Body of pancreas (tissue), 4 donors: ENCODE results near the gene SLC12A5.
A peak's percentile ranks its signal among the peaks of the same experiment; 100 is the strongest.

ENCODE experiments used
- CTCF ChIP-seq, 7 experiments: fragments of 450-650 bp in 4 of 7; fragments of 200-600 bp in 3 of 7; sonication (generic) in 3 of 7; IDR thresholded peaks; one replicate each; pipeline ENCODE4 v1.5.1; 2016 to 2019; ENCODE audit warnings: antibody characterized with exemption in 7 of 7
- POLR2A ChIP-seq, 3 donors: fragments of 450-650 bp; IDR thresholded peaks; one replicate each; pipeline ENCODE4 v1.6.1; 2016; ENCODE audit warnings: antibody characterized with exemption in 3 of 3, mild to moderate bottlenecking in 2 of 3

- TF ChIP-seq CTCF (IDR thresholded peaks at IDR 0.05) (peak in 1 of 7 experiments; percentile 1), POLR2A (IDR thresholded peaks at IDR 0.05) (no peak)
These were observed 5.9 kb upstream of the SLC12A5 start for GRCh38 chr20:46023148-46023484.
